ENCODE data around the gene CDH11.

Gene CDH11

GRCh38 chr16:65117811-65118448 lies 3.9 kb downstream of the CDH11 start:
- in situ Hi-C loops (cut with MboI; ENCODE audit: low sequenced_read_pairs, unreplicated experiment) = no loop called here
- DNase-seq (ENCODE audit: low spot score) = peak; percentile 49
- TF ChIP-seq, protein P1, sequence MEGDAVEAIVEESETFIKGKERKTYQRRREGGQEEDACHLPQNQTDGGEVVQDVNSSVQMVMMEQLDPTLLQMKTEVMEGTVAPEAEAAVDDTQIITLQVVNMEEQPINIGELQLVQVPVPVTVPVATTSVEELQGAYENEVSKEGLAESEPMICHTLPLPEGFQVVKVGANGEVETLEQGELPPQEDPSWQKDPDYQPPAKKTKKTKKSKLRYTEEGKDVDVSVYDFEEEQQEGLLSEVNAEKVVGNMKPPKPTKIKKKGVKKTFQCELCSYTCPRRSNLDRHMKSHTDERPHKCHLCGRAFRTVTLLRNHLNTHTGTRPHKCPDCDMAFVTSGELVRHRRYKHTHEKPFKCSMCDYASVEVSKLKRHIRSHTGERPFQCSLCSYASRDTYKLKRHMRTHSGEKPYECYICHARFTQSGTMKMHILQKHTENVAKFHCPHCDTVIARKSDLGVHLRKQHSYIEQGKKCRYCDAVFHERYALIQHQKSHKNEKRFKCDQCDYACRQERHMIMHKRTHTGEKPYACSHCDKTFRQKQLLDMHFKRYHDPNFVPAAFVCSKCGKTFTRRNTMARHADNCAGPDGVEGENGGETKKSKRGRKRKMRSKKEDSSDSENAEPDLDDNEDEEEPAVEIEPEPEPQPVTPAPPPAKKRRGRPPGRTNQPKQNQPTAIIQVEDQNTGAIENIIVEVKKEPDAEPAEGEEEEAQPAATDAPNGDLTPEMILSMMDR (IDR thresholded peaks at IDR 0.05; ENCODE audit: borderline replicate concordance, control extremely low read depth, extremely low read depth, insufficient read depth, missing control alignments) = peak; percentile 74

- TF ChIP-seq, protein P1 (IDR thresholded peaks at IDR 0.05; ENCODE audit: borderline replicate concordance, control extremely low read depth, extremely low read depth, insufficient read depth, missing control alignments) = no peak
- in situ Hi-C loops (cut with MboI; ENCODE audit: low sequenced_read_pairs, unreplicated experiment) = no loop called here
- DNase-seq (ENCODE audit: low spot score) = no peak
These were observed 4.9 kb downstream of the CDH11 start for GRCh38 chr16:65116818-65117430.

- in situ Hi-C loops (cut with MboI; ENCODE audit: low sequenced_read_pairs, unreplicated experiment) = no loop called here
- no peak for DNase-seq (ENCODE audit: low spot score)
- TF ChIP-seq, protein P1 (IDR thresholded peaks at IDR 0.05; ENCODE audit: borderline replicate concordance, control extremely low read depth, extremely low read depth, insufficient read depth, missing control alignments) = no peak
These were observed 5.6 kb downstream of the CDH11 start for GRCh38 chr16:65116216-65116615.

- in situ Hi-C loops (cut with MboI; ENCODE audit: low sequenced_read_pairs, unreplicated experiment) = no loop called here
- TF ChIP-seq, protein P1 (IDR thresholded peaks at IDR 0.05; ENCODE audit: borderline replicate concordance, control extremely low read depth, extremely low read depth, insufficient read depth, missing control alignments) = no peak
- DNase-seq (ENCODE audit: low spot score) = no peak
These were observed 7.3 kb downstream of the CDH11 start for GRCh38 chr16:65114527-65114926.

DNA sequence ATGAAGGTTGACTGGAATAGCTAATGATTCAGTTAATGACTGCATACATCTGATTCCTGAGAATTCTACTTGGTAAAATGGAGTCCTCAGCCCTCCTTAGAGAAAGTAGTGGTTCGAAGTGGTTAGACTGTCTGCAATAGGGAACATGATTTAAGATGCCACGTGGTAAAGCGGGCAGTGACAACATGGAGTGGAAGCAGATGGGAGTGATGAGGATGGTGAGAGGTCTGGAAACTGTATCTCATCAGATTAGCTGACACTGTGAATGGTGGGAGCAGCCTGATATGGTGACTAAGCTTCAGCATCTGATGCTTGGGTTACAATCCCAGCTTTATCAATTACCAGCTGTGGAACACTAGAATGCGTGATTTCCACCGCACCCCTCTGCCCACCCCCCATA lies 8.4 kb downstream of the CDH11 start:
- no peak for DNase-seq (ENCODE audit: low spot score)
- in situ Hi-C loops (cut with MboI; ENCODE audit: low sequenced_read_pairs, unreplicated experiment) = no loop called here
- TF ChIP-seq, protein P1 (IDR thresholded peaks at IDR 0.05; ENCODE audit: borderline replicate concordance, control extremely low read depth, extremely low read depth, insufficient read depth, missing control alignments) = no peak

DNA sequence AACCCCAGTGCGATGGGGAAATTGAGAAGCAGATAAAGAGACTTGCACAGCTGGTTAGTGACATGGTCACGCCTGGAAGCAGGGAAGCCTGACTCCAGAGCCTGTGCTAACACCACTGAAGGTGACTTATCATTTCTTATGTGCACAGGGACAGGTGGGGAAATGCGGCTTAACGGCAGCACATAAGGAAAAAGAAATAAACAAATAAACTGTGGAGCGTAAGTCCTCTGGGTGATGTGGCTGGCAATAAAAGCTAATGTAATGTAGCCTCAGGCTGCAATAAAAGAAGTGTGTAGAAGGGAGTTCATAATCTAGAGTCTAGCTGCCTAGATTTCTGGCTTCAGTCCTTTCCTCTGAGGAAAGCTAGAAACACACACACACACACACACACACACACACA lies 10.6 kb downstream of the CDH11 start:
- TF ChIP-seq, protein P1 (IDR thresholded peaks at IDR 0.05; ENCODE audit: borderline replicate concordance, control extremely low read depth, extremely low read depth, insufficient read depth, missing control alignments) = no peak
- DNase-seq (ENCODE audit: low spot score) = no peak
- in situ Hi-C loops (cut with MboI; ENCODE audit: low sequenced_read_pairs, unreplicated experiment) = no loop called here
